MG63 (cell line): ENCODE data around the gene GRIK4. TPM values are rescaled to one million over a fixed set of nuclear protein-coding genes. Genes with fewer than 3 reads are reported as not detected.

ENCODE experiments used
- DNase-seq: peaks from one replicate; pipeline ENCODE4 v3.0.0-alpha.2; 2020
- H3K27me3 ChIP-seq: fragments of 250-450 bp; sonication (Bioruptor Pico); 2 replicates; pipeline ENCODE4 v1.5.1; 2020; ENCODE audit warnings: mild to moderate bottlenecking, moderate library complexity
- H3K36me3 ChIP-seq: fragments of 250-450 bp; sonication (Bioruptor Pico); 2 replicates; pipeline ENCODE4 v1.5.1; 2020; ENCODE audit warnings: mild to moderate bottlenecking, moderate library complexity
- H3K4me3 ChIP-seq: fragments of 250-450 bp; sonication (Bioruptor Pico); 2 replicates; pipeline ENCODE4 v1.5.1; 2020; ENCODE audit warnings: mild to moderate bottlenecking, moderate library complexity
- H3K9me3 ChIP-seq: fragments of 250-450 bp; sonication (Bioruptor Pico); 2 replicates; pipeline ENCODE4 v1.5.1; 2020; ENCODE audit warnings: mild to moderate bottlenecking, moderate library complexity
- total RNA-seq: library from RNA; depleted of rRNA; stranded (reverse); fragments of >200 nt; shearing (Covaris generic); gene quantifications from 2 replicates; pipeline ENCODE4 v1.2.3, GENCODE V29; 2014; ENCODE audit warnings: low replicate concordance

GRIK4 gene
- total RNA-seq, 1 experiment from 2014 or later, result not detected

GRCh38 chr11:120832481-120833238, 321.1 kb downstream of the GRIK4 start:
- Histone ChIP-seq H3K4me3 (no peak overlapping the region), H3K36me3 (no peaks in the 10 kb centered on the region), H3K9me3 (no peaks in the 10 kb centered on the region), H3K27me3 (no peaks in the 10 kb centered on the region)
- DNase-seq, result no peak

DNA sequence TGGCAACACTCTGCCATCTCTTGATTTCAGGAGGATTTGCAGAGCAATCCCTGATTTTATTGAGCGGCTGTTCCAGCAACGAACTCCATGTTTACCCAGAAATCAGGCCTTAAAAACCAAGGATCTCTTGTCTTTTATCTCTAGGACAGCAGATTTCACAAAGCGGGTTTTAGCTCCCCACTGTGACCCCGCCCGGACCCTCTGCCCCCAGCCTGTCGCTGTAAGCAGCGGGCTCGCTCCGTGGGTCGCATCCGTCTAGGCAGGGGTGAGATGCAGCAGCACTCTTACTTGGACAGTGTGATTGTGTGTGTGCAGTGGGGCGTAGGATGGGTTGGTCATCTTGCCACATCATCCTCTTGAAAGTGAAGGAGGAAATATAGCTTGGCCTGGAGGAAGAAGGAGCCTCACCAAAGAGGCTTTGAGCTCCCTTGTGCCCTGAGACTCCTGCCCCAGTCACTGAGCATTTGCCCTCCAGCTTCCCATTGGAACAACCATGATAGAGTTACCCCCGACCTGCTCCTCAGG, 323.2 kb downstream of the GRIK4 start:
- H3K9me3 ChIP-seq, result no peaks in the 10 kb centered on the region

DNA sequence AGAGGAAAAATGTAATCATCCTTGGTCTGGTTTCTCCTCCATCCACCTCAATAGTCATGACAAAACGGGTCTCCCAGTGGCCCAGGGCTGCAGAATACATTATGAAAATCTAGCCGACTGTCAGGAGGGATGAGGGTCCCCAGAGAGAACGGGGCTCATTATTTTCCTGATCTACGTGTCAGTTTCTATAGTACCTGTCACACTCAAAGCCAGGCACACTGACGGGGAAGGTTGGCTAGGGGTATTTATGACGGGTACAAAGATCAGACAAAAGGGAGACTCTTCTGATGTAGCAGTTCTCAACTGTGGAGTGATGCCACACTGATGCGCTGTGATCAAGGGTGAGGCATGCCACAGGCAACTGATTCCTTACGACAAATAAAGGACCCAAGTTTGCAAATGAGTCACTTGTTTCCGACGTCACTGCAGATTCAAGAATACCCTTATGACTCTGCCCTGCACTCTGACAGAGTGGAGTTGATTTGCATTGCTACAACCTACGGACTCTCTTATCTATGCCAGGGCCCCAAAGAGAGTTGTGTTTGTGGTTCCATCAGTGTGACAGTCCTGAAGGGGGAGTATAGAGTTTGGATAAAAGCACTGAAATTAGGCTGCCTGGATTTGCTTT, 324.2 kb downstream of the GRIK4 start:
- DNase-seq, result no peak
- Histone ChIP-seq H3K27me3 (no peaks in the 10 kb centered on the region), H3K9me3 (no peaks in the 10 kb centered on the region)

More for the DNA sequence above, 323.2 kb downstream of the GRIK4 start:
- Histone ChIP-seq H3K4me3 (no peak overlapping the region), H3K36me3 (no peaks in the 10 kb centered on the region), H3K27me3 (no peaks in the 10 kb centered on the region)
- DNase-seq, result no peak

GRCh38 chr11:120837696-120838095, 326.1 kb downstream of the GRIK4 start:
- Histone ChIP-seq H3K36me3 (no peaks in the 10 kb centered on the region), H3K27me3 (no peaks in the 10 kb centered on the region)
- DNase-seq, result no peak

More for the DNA sequence above, 324.2 kb downstream of the GRIK4 start:
- H3K36me3 ChIP-seq, result no peaks in the 10 kb centered on the region
- no peak overlapping the region for H3K4me3 ChIP-seq

GRCh38 chr11:120839201-120839600, 327.7 kb downstream of the GRIK4 start:
- no peaks in the 10 kb centered on the region for H3K9me3 ChIP-seq
- H3K27me3 ChIP-seq, result no peaks in the 10 kb centered on the region
- H3K4me3 ChIP-seq, result no peak overlapping the region
- no peak for DNase-seq
- no peaks in the 10 kb centered on the region for H3K36me3 ChIP-seq

More at GRCh38 chr11:120837696-120838095, 326.1 kb downstream of the GRIK4 start:
- no peak overlapping the region for H3K4me3 ChIP-seq
- no peaks in the 10 kb centered on the region for H3K9me3 ChIP-seq

- Histone ChIP-seq H3K4me3 (no peak overlapping the region), H3K9me3 (no peaks in the 10 kb centered on the region), H3K27me3 (no peaks in the 10 kb centered on the region), H3K36me3 (no peaks in the 10 kb centered on the region)
- DNase-seq, result no peak
Measured at GRCh38 chr11:120839846-120840402, 328.4 kb downstream of the GRIK4 start.

GRCh38 chr11:120840661-120841060, 329.1 kb downstream of the GRIK4 start:
- Histone ChIP-seq H3K4me3 (no peak overlapping the region), H3K9me3 (no peaks in the 10 kb centered on the region), H3K27me3 (no peaks in the 10 kb centered on the region), H3K36me3 (no peaks in the 10 kb centered on the region)
- no peak for DNase-seq

DNA sequence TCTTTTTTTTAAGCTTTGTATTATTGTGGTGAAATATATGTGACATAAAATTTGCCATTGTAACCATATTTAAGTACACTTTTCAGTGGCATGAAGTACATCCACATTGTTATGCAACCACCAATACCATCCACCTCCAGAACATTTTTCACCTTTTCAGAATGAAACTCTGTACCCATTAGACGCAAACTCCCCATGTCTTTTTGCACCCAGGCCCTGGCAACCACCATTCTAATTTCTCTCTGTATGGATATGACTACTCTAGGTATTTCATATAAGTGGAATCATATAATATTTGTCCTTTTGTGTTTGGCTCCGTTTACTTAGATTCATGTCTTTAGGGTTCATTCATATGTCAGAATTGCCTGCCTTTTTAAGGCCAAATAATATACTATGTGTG, 329.5 kb downstream of the GRIK4 start:
- Histone ChIP-seq H3K4me3 (no peak overlapping the region), H3K9me3 (no peaks in the 10 kb centered on the region), H3K27me3 (no peaks in the 10 kb centered on the region), H3K36me3 (no peaks in the 10 kb centered on the region)
- no peak for DNase-seq

- DNase-seq, result no peak
- H3K4me3 ChIP-seq, result no peak overlapping the region
- H3K9me3 ChIP-seq, result no peaks in the 10 kb centered on the region
- no peaks in the 10 kb centered on the region for H3K36me3 ChIP-seq
- no peaks in the 10 kb centered on the region for H3K27me3 ChIP-seq
Measured at GRCh38 chr11:120842195-120842594, 330.6 kb downstream of the GRIK4 start.

- no peaks in the 10 kb centered on the region; the same call in 1 of the 2 replicates for H3K27me3 ChIP-seq
- H3K36me3 ChIP-seq, result no peaks in the 10 kb centered on the region
- no peak for DNase-seq
- no peak overlapping the region for H3K4me3 ChIP-seq
- H3K9me3 ChIP-seq, result no peaks in the 10 kb centered on the region
Measured at GRCh38 chr11:120853435-120853834, 341.9 kb downstream of the GRIK4 start.

DNA sequence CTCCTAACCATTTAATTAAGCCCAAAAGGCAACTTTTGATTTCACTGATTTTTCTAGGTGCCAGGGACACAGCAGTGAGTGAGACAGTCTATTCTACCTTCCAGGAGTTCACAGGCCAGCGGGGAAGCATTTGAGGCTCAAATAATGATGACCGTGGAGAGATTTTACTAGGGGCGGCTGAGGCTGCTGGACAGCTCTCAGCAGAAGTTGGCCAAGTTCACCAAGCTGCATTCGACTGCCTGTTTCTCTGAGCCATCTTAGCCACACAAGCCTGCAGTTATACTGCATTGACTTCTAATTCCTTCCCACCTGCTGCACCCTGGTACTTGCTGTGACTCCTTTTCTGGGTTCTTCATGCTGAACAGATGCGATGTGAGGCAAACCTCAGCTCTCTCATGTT, 343.4 kb downstream of the GRIK4 start:
- no peaks in the 10 kb centered on the region; the same call in 1 of the 2 replicates for H3K27me3 ChIP-seq
- H3K9me3 ChIP-seq, result no peaks in the 10 kb centered on the region
- no peak overlapping the region for H3K4me3 ChIP-seq
- DNase-seq, result no peak
- no peaks in the 10 kb centered on the region for H3K36me3 ChIP-seq

DNA sequence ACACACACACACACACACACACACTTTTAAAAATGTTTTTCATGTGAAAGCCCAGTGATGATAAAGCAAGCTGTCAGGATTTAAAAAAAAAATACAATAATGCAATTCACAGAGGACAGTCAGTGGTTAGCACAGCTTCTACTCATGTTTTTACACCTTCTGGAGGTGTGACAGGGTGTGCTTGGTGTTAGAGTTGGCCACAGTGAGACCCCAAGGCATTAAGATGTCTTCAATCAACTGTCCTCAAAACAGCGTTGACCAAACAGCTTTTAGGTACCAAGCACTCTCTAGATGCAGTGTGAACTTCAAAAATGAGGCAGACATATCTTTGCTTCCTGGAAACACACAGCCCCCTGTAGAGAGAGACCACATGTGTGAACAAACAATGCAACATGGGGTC, 346.0 kb downstream of the GRIK4 start:
- H3K9me3 ChIP-seq, result no peaks in the 10 kb centered on the region
- DNase-seq, result no peak
- no peaks in the 10 kb centered on the region for H3K36me3 ChIP-seq
- H3K27me3 ChIP-seq, result no peaks in the 10 kb centered on the region; the same call in 1 of the 2 replicates
- H3K4me3 ChIP-seq, result no peak overlapping the region

GRCh38 chr11:120858740-120859139, 347.2 kb downstream of the GRIK4 start:
- H3K4me3 ChIP-seq, result no peak overlapping the region
- H3K27me3 ChIP-seq, result no peaks in the 10 kb centered on the region; the same call in 1 of the 2 replicates
- no peaks in the 10 kb centered on the region for H3K9me3 ChIP-seq
- H3K36me3 ChIP-seq, result no peaks in the 10 kb centered on the region
- no peak for DNase-seq

DNA sequence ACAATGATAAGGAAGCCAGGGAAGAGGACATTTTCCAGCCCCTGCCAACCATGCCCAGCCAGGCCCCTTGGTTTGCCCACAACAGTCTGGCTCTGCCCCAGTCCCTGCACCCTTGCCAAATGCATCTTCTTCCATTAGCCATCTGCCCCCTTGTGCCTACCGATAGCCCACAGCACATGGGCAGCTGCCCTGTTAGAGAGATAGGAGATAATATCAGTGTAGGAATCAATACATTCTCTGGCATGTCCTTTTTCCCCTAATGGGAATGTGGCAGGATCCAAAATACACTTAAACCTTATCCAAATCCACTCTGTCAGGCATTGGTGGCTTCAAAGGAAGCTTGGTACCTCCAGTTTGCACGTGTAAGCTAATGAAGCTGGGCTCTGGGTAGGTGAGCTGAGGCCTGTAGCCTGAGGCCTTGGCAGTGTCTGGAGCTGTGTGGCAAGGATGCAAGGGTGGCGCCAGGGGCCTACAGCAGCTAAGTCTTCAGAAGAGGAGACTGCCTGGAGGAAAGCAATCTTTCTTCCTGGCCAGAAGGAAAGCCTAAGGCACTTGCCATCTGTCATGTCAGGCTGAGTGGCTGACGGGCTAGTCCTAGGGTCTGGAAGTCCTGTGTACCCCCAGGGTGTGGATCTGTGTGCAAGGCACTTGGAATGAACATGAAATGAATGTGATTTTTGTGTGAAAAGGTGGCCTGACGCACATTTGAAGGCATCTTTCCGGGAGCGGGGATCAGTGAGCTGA, 348.2 kb downstream of the GRIK4 start:
- H3K36me3 ChIP-seq, result no peaks in the 10 kb centered on the region
- no peaks in the 10 kb centered on the region for H3K9me3 ChIP-seq
- no peaks in the 10 kb centered on the region for H3K27me3 ChIP-seq
- H3K4me3 ChIP-seq, result no peak overlapping the region
- DNase-seq, result no peak

- Histone ChIP-seq H3K36me3 (no peaks in the 10 kb centered on the region), H3K9me3 (no peaks in the 10 kb centered on the region), H3K27me3 (no peaks in the 10 kb centered on the region), H3K4me3 (no peak overlapping the region)
- DNase-seq, result no peak
Measured at GRCh38 chr11:120863359-120863758, 351.8 kb downstream of the GRIK4 start.

DNA sequence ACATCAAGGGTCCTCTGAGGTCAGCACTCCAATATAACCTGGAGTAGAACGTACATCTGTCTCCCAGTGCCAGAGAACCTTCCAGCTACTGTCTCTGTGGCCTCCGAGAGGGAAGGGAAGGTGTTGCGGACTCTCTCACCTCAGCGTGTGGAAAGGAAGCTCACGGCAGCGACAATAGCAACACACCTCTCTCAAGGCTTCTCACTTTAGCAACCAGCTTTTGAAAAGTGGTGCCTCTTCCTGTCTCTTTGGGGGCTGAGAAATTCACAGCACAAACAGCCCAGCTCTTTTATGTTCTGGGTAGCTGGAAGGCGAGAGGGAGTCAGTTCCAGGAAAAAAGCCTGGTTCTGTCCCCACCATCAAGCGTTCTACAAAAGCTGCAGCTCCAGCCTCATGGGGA, 355.5 kb downstream of the GRIK4 start:
- Histone ChIP-seq H3K27me3 (no peaks in the 10 kb centered on the region), H3K36me3 (no peaks in the 10 kb centered on the region), H3K9me3 (no peaks in the 10 kb centered on the region), H3K4me3 (no peak overlapping the region)
- DNase-seq, result no peak

DNA sequence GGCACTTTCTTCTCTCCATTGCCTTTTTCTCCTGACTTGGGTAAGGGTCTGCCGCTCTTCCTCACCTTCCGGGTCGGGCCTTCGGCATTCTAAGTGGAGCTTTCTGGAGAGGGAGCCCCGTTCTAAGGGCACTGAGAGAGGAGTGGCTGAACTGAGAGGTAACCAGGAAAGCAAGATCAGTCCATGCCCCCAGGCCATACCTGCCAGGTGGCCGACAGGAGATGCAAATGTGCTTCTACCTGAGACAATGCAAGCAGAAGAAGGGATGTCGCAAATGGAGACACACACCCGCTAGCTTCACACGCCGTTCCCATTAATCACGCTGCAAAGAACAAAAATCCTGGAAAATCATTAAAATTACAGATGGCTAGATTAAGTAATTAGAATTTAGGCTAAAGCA, 356.0 kb downstream of the GRIK4 start:
- DNase-seq, result no peak
- Histone ChIP-seq H3K27me3 (no peaks in the 10 kb centered on the region), H3K36me3 (no peaks in the 10 kb centered on the region), H3K4me3 (no peak overlapping the region), H3K9me3 (no peaks in the 10 kb centered on the region)
